OCI-LY7 (cell line): Measurements from ENCODE around the gene ZBTB20.

Experiments used
- EZH2phosphoT487 ChIP-seq: fragments of 200-600 bp; sonication (generic); IDR thresholded peaks from 2 replicates; pipeline ENCODE4 v1.6.1; 2018; ENCODE audit warnings: low read depth, borderline replicate concordance, mild to moderate bottlenecking, mixed run types, antibody characterized with exemption, low read length, moderate library complexity, mixed read lengths
- TF ChIP-seq, protein P1 (sequence below): fragments of 200-600 bp; sonication (generic); conservative IDR thresholded peaks from 2 replicates; pipeline ENCODE4 v1.5.1; 2014; ENCODE audit warnings: mild to moderate bottlenecking, antibody characterized with exemption, low read length, moderate library complexity, mixed read lengths

- TF ChIP-seq, protein P1, sequence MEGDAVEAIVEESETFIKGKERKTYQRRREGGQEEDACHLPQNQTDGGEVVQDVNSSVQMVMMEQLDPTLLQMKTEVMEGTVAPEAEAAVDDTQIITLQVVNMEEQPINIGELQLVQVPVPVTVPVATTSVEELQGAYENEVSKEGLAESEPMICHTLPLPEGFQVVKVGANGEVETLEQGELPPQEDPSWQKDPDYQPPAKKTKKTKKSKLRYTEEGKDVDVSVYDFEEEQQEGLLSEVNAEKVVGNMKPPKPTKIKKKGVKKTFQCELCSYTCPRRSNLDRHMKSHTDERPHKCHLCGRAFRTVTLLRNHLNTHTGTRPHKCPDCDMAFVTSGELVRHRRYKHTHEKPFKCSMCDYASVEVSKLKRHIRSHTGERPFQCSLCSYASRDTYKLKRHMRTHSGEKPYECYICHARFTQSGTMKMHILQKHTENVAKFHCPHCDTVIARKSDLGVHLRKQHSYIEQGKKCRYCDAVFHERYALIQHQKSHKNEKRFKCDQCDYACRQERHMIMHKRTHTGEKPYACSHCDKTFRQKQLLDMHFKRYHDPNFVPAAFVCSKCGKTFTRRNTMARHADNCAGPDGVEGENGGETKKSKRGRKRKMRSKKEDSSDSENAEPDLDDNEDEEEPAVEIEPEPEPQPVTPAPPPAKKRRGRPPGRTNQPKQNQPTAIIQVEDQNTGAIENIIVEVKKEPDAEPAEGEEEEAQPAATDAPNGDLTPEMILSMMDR, result no peak
- TF ChIP-seq EZH2phosphoT487, result no peak
Observed at GRCh38 chr3:115071601-115072000, 75.5 kb downstream of the ZBTB20 start.
